ENCODE data around the gene ACAP3.

GRCh38 chr1:1306661-1307260 is 969 bp downstream of the ACAP3 start:
- no peak for TF ChIP-seq REST (IDR thresholded peaks at IDR 0.05)
- TF ChIP-seq CTCF (IDR thresholded peaks at IDR 0.05; ENCODE audit: low read depth, low read length, missing input control) = no peak
- TF ChIP-seq NR2F2 (IDR thresholded peaks at IDR 0.05) = no peak
- TF ChIP-seq MAX (IDR thresholded peaks at IDR 0.05) = no peak
- no peak for TF ChIP-seq GABPA (IDR thresholded peaks at IDR 0.05 in 1 of 2, conservative IDR thresholded peaks at IDR 0.05 in 1 of 2)
- TF ChIP-seq ATF3 (IDR thresholded peaks at IDR 0.05) = no peak
- no peak for TF ChIP-seq JUND (IDR thresholded peaks at IDR 0.05)
- no peak for TF ChIP-seq RAD21 (IDR thresholded peaks at IDR 0.05)
- no peak for TF ChIP-seq TAF1 (conservative IDR thresholded peaks at IDR 0.05)

All from liver (tissue), 3 donors.